HG02970 (cell line): ENCODE data around the gene RANBP3.
"Not testable (repeated sequence)": the region's sequence is repeated elsewhere in the genome, so short reads cannot be mapped to it uniquely, and the experiment has no call there.

Experiments used
- ATAC-seq: cut with Tn5 transposase; IDR thresholded peaks from one replicate; pipeline ENCODE4 v1.9.1; 2021; ENCODE audit warnings: mild to moderate bottlenecking, moderate library complexity, moderate number of reproducible peaks; ENCODE audit not compliant: unreplicated experiment, low FRiP score

Gene RANBP3

GRCh38 chr19:6010107-6010506 is 32.2 kb upstream of the RANBP3 start:
- ATAC-seq, result no peak

- no peak for ATAC-seq
Observed at GRCh38 chr19:6007866-6008265, 29.9 kb upstream of the RANBP3 start.

GRCh38 chr19:6006896-6007295 is 29.0 kb upstream of the RANBP3 start:
- no peak for ATAC-seq

- not testable (repeated sequence) for ATAC-seq
Observed at GRCh38 chr19:6006070-6006446, 28.1 kb upstream of the RANBP3 start.

GRCh38 chr19:6005321-6006069 is 27.6 kb upstream of the RANBP3 start:
- no peak for ATAC-seq

GRCh38 chr19:6003976-6004375 is 26.0 kb upstream of the RANBP3 start:
- no peak for ATAC-seq

- no peak for ATAC-seq
Observed at GRCh38 chr19:6002591-6002990, 24.7 kb upstream of the RANBP3 start.

GRCh38 chr19:6000228-6000847 is 22.4 kb upstream of the RANBP3 start:
- ATAC-seq, result no peak

GRCh38 chr19:5999693-6000092 is 21.8 kb upstream of the RANBP3 start:
- no peak for ATAC-seq

- ATAC-seq, result no peak
Observed at GRCh38 chr19:5997371-5997770, 19.4 kb upstream of the RANBP3 start.

- ATAC-seq, result no peak
Observed at GRCh38 chr19:5996623-5997320, 18.8 kb upstream of the RANBP3 start.

- ATAC-seq, result no peak
Observed at GRCh38 chr19:5996102-5996501, 18.2 kb upstream of the RANBP3 start.

GRCh38 chr19:5995606-5996005 is 17.7 kb upstream of the RANBP3 start:
- no peak for ATAC-seq

GRCh38 chr19:5994405-5995165 is 16.6 kb upstream of the RANBP3 start:
- no peak for ATAC-seq

GRCh38 chr19:5993648-5994358 is 15.9 kb upstream of the RANBP3 start:
- ATAC-seq, result no peak

GRCh38 chr19:5993201-5993600 is 15.3 kb upstream of the RANBP3 start:
- no peak for ATAC-seq

GRCh38 chr19:5992756-5993155 is 14.8 kb upstream of the RANBP3 start:
- ATAC-seq, result no peak

GRCh38 chr19:5991244-5991838 is 13.4 kb upstream of the RANBP3 start:
- no peak for ATAC-seq

- no peak for ATAC-seq
Observed at GRCh38 chr19:5990289-5990797, 12.4 kb upstream of the RANBP3 start.
